CD4-positive, CD25-positive, alpha-beta regulatory T cell (primary cell): Measurements from ENCODE around the gene NEURL3. TPM values are rescaled to one million over a fixed set of nuclear protein-coding genes. Genes with fewer than 3 reads are reported as not detected.

Experiments
- ATAC-seq, 2 donors: fragments of 150-1000 bp; cut with Tn5 transposase; one replicate each; pipeline ENCODE4 v1.10.0; 2021; ENCODE audit warnings: low read depth in 2 of 2, moderate number of reproducible peaks in 2 of 2, moderate library complexity in 1 of 2
- DNase-seq, 3 donors: peaks; one replicate each; pipeline versions ENCODE4 v3.0.0 to v3.0.0-alpha.2; 2012 to 2022; ENCODE audit warnings: mixed read lengths in 1 of 3
- H3K27ac ChIP-seq: one replicate; pipeline ENCODE4 v1.7.0; 2013; ENCODE audit warnings: mild to moderate bottlenecking, low read length; ENCODE audit not compliant: insufficient read depth, poor library complexity, severe bottlenecking
- H3K27me3 ChIP-seq: one replicate; pipeline ENCODE4 v1.7.0; 2013; ENCODE audit warnings: low read length; ENCODE audit not compliant: control insufficient read depth, insufficient read depth
- H3K36me3 ChIP-seq: one replicate; pipeline ENCODE4 v1.7.0; 2013; ENCODE audit warnings: mild to moderate bottlenecking, low read length, moderate library complexity; ENCODE audit not compliant: control insufficient read depth, insufficient read depth
- H3K4me1 ChIP-seq: 2 replicates; pipeline ENCODE4 v1.7.0; 2013; ENCODE audit warnings: mild to moderate bottlenecking, low read length; ENCODE audit not compliant: insufficient read depth, control insufficient read depth, poor library complexity, severe bottlenecking
- H3K4me3 ChIP-seq: one replicate; pipeline ENCODE4 v1.7.0; 2013; ENCODE audit warnings: low read depth, mild to moderate bottlenecking, low read length, moderate library complexity
- H3K9me3 ChIP-seq, 2 experiments: 1 replicate in 1 of 2; 2 replicates in 1 of 2; pipeline ENCODE4 v1.7.0; 2013; ENCODE audit warnings: low read length in 2 of 2, mild to moderate bottlenecking in 1 of 2, moderate library complexity in 1 of 2; ENCODE audit not compliant: control insufficient read depth in 2 of 2
- H3K27ac Mint-ChIP-seq, 3 donors: one replicate each; pipeline ENCODE4 v1.8.0; 2020 to 2022; ENCODE audit warnings: mild to moderate bottlenecking in 3 of 3, mixed read lengths in 3 of 3, moderate library complexity in 2 of 3
- H3K27me3 Mint-ChIP-seq: one replicate; pipeline ENCODE4 v1.8.0; 2022; ENCODE audit warnings: mild to moderate bottlenecking, mixed read lengths
- H3K36me3 Mint-ChIP-seq: one replicate; pipeline ENCODE4 v1.8.0; 2020; ENCODE audit warnings: mixed read lengths
- H3K4me1 Mint-ChIP-seq, 4 donors: one replicate each; pipeline ENCODE4 v1.8.0; 2020 to 2022; ENCODE audit warnings: mixed read lengths in 4 of 4, mild to moderate bottlenecking in 1 of 4
- H3K4me3 Mint-ChIP-seq, 4 donors: one replicate each; pipeline ENCODE4 v1.8.0; 2020 to 2022; ENCODE audit warnings: mild to moderate bottlenecking in 4 of 4, mixed read lengths in 4 of 4, moderate library complexity in 3 of 4
- H3K9me3 Mint-ChIP-seq, 7 donors: one replicate each; pipeline ENCODE4 v1.8.0; 2020 to 2022; ENCODE audit warnings: mixed read lengths in 7 of 7, mild to moderate bottlenecking in 3 of 7, moderate library complexity in 2 of 7
- polyA plus RNA-seq, 4 donors: library from polyadenylated mRNA; unstranded; fragments of 300-500 nt; fragmentation: Illumina TruSeq; gene quantifications; one replicate each; pipeline ENCODE4 v1.2.3, GENCODE V29; 2021
- total RNA-seq: library from RNA; stranded (reverse); gene quantifications from one replicate; pipeline ENCODE4 v1.2.3, GENCODE V29; 2022

NEURL3 gene
- total and polyA plus RNA-seq, 5 donors from 2014 or later = 0.18 TPM; not detected in 4

DNA sequence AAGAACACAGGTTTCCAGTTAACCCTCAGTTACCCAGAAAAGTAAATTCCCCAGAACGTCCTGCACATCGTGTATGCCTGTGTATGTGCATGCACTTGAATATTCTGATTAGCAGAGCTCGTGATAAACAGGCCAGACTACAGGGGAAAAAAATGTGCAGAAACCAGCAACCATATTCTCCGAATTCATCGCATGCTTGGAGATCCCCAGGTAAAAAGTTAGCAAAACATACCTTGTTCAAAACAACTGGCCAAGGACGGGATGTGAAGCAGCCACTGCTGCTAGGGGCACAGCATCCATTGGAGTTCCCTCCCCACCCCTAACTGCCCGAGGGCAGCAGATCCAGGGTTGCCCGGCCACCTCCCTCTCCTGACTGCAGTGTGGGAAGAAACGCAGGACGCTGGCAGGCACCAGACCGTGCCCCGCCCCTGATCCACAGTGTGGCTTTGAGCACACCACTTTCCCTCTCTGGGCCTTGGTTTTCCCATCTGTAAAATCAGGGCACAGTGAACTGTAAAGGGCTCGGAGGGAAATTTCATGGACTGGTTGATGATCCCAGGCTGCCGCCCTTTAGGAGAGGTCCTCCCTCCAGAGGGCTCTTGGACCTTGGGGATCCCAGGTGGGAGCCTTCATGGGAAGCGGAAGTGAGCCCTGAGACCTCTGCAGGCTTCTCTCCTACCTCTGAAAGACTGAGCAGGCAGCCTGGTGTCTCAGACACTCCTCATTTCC is 19.5 kb upstream of the NEURL3 start:
- peak in 1 of 3 donors; percentile 86 for DNase-seq
- no peak overlapping the region for H3K27ac ChIP-seq
- H3K4me3 ChIP-seq = peak overlapping the region; percentile 65
- Mint-ChIP-seq H3K4me1 (peaks cover 14 to 53% (median 30%) of the 10 kb centered on the region in 4 donors), H3K27ac (peak overlapping the region in 1 of 3 donors; percentile 60), H3K36me3 (no peaks in the 10 kb centered on the region), H3K9me3 (no peaks in the 10 kb centered on the region), H3K4me3 (peak overlapping the region; percentile 39 to 86 (median 52)), H3K27me3 (peaks cover 12% of the 10 kb centered on the region)
- no peaks in the 10 kb centered on the region for H3K27me3 ChIP-seq
- no peaks in the 10 kb centered on the region for H3K36me3 ChIP-seq
- peak; percentile 24 to 37 for ATAC-seq
- H3K9me3 ChIP-seq = no peaks in the 10 kb centered on the region
- H3K4me1 ChIP-seq = peaks cover 46% of the 10 kb centered on the region

DNA sequence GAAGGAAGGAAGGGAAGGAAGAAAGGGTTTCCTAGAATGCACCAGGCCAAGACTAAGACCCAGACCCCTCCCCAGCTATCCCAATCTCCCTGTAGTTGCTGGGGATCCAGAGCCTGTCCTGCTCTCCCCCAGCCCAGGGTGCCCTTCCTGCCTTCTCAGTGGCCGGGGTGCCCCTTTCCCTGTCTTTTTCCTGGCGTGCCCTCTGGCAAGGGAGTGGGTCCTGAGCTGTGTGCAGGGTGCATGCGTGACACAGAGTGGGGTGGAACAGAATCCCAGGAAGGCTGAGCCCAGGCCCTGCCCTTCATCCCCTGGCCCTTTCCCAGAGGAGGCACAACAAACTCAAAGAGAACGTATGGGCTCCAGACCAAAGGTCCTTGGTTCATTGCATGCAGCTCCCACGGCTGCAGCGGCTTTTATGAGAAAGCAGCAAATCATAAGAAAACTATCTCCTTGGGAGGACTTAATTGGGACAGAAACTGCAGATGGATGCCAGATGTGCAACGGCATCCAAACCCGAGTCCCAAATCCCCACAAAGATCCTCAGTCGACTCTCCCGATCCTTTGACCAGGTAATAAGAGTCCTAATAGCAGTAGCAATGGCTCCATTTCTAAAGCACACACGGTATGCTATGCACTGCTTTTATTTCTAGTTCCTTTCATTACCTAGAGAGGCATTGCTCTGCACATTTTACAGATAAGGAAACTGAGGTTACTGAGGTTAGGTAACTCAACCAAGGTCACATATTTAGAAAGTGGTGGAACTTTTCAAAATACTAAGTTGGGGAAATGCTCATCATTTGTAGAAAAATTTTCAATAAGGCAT is 18.7 kb upstream of the NEURL3 start:
- H3K4me1 ChIP-seq = peaks cover 44% of the 10 kb centered on the region
- H3K27ac ChIP-seq = no peak overlapping the region
- no peak overlapping the region for H3K27ac Mint-ChIP-seq
- H3K27me3 ChIP-seq = no peaks in the 10 kb centered on the region
- no peaks in the 10 kb centered on the region for H3K9me3 ChIP-seq
- ATAC-seq (peak; percentile 18 to 35), DNase-seq (no peak)
- H3K4me3 ChIP-seq = peak overlapping the region; percentile 65
- H3K4me1 Mint-ChIP-seq = peaks cover 14 to 47% (median 28%) of the 10 kb centered on the region in 4 donors
- H3K36me3 Mint-ChIP-seq = no peaks in the 10 kb centered on the region
- H3K36me3 ChIP-seq = no peaks in the 10 kb centered on the region
- no peaks in the 10 kb centered on the region for H3K9me3 Mint-ChIP-seq
- H3K4me3 Mint-ChIP-seq = peak overlapping the region; percentile 29 to 86 (median 44)
- peaks cover 12% of the 10 kb centered on the region for H3K27me3 Mint-ChIP-seq

DNA sequence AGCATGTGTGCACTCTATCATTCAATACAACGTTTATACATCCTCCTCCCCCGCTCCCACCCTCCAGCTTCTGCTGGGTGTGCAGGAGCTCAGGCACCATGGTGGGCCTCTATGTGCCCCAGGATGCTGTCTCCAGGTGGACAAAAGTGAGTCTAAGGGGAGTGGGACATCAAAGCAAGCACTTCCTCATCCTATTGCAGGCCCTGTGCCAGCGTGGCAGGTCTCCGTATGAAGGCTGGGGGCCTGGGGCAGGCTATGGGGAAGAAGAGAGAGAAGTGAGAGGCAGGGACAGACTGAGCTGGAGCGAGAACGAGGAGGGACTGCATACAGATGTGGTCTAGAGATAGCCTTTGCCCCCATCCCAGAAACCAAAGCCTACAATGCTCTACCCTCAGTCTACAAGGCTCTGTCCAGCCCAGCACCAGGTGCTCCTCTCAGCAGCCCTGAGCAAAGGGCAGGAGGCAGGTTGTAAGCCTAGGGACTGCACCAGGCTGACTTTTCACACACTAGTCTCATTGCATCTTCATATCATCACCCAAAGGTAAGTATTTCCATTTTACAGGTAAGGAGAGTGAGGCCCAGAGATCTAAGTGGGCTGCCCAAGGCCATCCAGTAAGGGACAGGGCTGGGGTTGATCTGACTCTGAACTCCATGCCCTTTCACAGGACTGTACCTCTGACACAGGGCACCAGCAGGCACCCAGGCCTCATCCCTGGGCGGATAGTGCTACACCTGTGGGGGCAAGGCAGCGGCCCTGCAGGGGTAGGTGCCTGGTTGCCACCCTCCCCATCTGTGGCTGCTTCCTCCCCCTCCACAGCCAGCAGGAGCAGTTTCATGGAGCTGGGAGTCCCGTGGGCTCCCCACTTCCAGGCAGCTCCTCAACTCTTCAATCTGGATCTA is 17.4 kb upstream of the NEURL3 start:
- H3K27me3 ChIP-seq = no peaks in the 10 kb centered on the region
- ATAC-seq (no peak), DNase-seq (no peak)
- Mint-ChIP-seq H3K27me3 (peaks cover 17% of the 10 kb centered on the region), H3K27ac (peak overlapping the region in 1 of 3 donors; percentile 38), H3K36me3 (no peaks in the 10 kb centered on the region), H3K9me3 (no peaks in the 10 kb centered on the region), H3K4me3 (peak overlapping the region in 2 of 4 donors; percentile 32 to 80), H3K4me1 (peaks cover 11 to 34% (median 19%) of the 10 kb centered on the region in 4 donors)
- no peaks in the 10 kb centered on the region for H3K36me3 ChIP-seq
- peaks cover 31% of the 10 kb centered on the region for H3K4me1 ChIP-seq
- no peak overlapping the region for H3K27ac ChIP-seq
- H3K4me3 ChIP-seq = no peak overlapping the region
- no peaks in the 10 kb centered on the region for H3K9me3 ChIP-seq

- no peak overlapping the region for H3K4me3 Mint-ChIP-seq
Measured at GRCh38 chr2:96521219-96521618, 16.1 kb upstream of the NEURL3 start.

DNA sequence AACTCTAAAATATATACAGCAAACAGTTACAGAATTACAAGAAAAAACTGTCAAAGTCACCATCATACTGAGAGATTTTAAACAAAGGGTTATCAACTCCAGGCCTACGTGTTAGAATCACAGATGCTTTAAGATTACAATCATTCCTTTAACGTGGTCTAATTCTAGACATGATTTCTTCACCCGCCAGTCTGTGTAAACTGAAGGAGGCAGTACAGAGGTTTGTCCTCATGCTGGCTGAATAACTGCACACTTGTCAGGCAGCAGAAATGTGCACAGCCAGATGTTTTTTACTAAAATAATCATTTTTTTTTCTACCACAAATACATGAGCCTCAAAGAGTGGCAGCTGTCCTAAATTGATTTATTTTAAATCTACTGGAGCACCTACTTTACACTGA is 15.5 kb upstream of the NEURL3 start:
- ATAC-seq (no peak), DNase-seq (no peak)
- H3K4me3 Mint-ChIP-seq = no peak overlapping the region
- no peaks in the 10 kb centered on the region for H3K36me3 ChIP-seq
- H3K27me3 Mint-ChIP-seq = peaks cover 13% of the 10 kb centered on the region
- no peak overlapping the region for H3K4me3 ChIP-seq
- H3K4me1 ChIP-seq = peaks cover 20% of the 10 kb centered on the region
- peaks cover 0 to 7% (median 0%) of the 10 kb centered on the region in 7 donors for H3K9me3 Mint-ChIP-seq
- H3K27ac ChIP-seq = no peak overlapping the region
- no peaks in the 10 kb centered on the region for H3K27me3 ChIP-seq
- peaks cover 0 to 4% of the 10 kb centered on the region in 2 experiments for H3K9me3 ChIP-seq
- H3K27ac Mint-ChIP-seq = no peak overlapping the region
- H3K4me1 Mint-ChIP-seq = peaks cover 6 to 24% (median 17%) of the 10 kb centered on the region in 4 donors
- no peaks in the 10 kb centered on the region for H3K36me3 Mint-ChIP-seq

More at GRCh38 chr2:96521219-96521618, 16.1 kb upstream of the NEURL3 start:
- no peaks in the 10 kb centered on the region for H3K27me3 ChIP-seq
- Mint-ChIP-seq H3K9me3 (peaks cover 0 to 7% (median 0%) of the 10 kb centered on the region in 7 donors), H3K27me3 (peaks cover 17% of the 10 kb centered on the region), H3K4me1 (peaks cover 6 to 29% (median 19%) of the 10 kb centered on the region in 4 donors), H3K36me3 (no peaks in the 10 kb centered on the region), H3K27ac (no peak overlapping the region)
- H3K27ac ChIP-seq = no peak overlapping the region
- H3K36me3 ChIP-seq = no peaks in the 10 kb centered on the region
- H3K4me3 ChIP-seq = no peak overlapping the region
- peaks cover 0 to 4% of the 10 kb centered on the region in 2 experiments for H3K9me3 ChIP-seq
- no peak for DNase-seq
- no peak for ATAC-seq
- peaks cover 20% of the 10 kb centered on the region for H3K4me1 ChIP-seq

- no peak overlapping the region for H3K4me3 ChIP-seq
- Mint-ChIP-seq H3K9me3 (peaks cover 0 to 7% (median 0%) of the 10 kb centered on the region in 7 donors), H3K4me1 (peaks cover 6 to 24% (median 17%) of the 10 kb centered on the region in 4 donors)
Measured at GRCh38 chr2:96520231-96520630, 15.1 kb upstream of the NEURL3 start.

DNA sequence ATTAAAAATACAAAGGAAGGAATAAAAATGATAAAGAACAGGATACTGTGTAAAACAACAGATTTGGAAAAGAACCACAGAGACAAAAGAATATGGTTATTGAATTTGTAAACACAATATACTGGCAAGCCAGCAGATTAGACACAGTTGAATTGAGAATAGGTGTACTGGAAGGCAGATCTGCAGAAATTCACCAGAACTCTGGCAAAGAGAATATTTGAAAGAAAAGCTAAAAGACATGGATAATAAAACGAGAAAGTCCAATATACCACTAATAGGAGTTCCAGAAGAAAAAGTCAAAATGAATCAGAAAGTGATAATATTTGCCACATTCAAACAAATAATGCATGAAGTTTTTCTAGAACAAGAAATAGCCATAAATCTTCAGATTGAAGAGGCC is 11.9 kb upstream of the NEURL3 start:
- no peak for DNase-seq
- H3K4me1 Mint-ChIP-seq = peaks cover 0 to 7% (median under 1%) of the 10 kb centered on the region in 4 donors
- peaks cover 5% of the 10 kb centered on the region for H3K27me3 Mint-ChIP-seq
- Histone ChIP-seq H3K36me3 (no peaks in the 10 kb centered on the region), H3K4me3 (no peak overlapping the region), H3K9me3 (peaks cover 0 to 4% of the 10 kb centered on the region in 2 experiments), H3K4me1 (no peaks in the 10 kb centered on the region), H3K27ac (no peak overlapping the region), H3K27me3 (no peaks in the 10 kb centered on the region)
- H3K27ac Mint-ChIP-seq = no peak overlapping the region
- peaks cover 0 to 7% (median 0%) of the 10 kb centered on the region in 7 donors for H3K9me3 Mint-ChIP-seq
- H3K36me3 Mint-ChIP-seq = no peaks in the 10 kb centered on the region
- ATAC-seq = no peak
- no peak overlapping the region for H3K4me3 Mint-ChIP-seq

More at GRCh38 chr2:96520231-96520630, 15.1 kb upstream of the NEURL3 start:
- H3K36me3 Mint-ChIP-seq = no peaks in the 10 kb centered on the region
- Histone ChIP-seq H3K4me1 (peaks cover 18% of the 10 kb centered on the region), H3K27me3 (no peaks in the 10 kb centered on the region), H3K27ac (no peak overlapping the region), H3K9me3 (peaks cover 0 to 4% of the 10 kb centered on the region in 2 experiments), H3K36me3 (no peaks in the 10 kb centered on the region)
- ATAC-seq (no peak), DNase-seq (no peak)
- H3K27me3 Mint-ChIP-seq = peaks cover 13% of the 10 kb centered on the region
- no peak overlapping the region for H3K27ac Mint-ChIP-seq
- no peak overlapping the region for H3K4me3 Mint-ChIP-seq
